ENCODE data around the gene SYNGR3. TPM values are rescaled to one million over a fixed set of nuclear protein-coding genes. Genes with fewer than 3 reads are reported as not detected.

Gene SYNGR3
- total RNA-seq, 6 donors from 2014 or later = 0.15 to 1.4 (median 0.34) TPM; not detected in 2

- TF ChIP-seq EP300 (IDR thresholded peaks at IDR 0.05) (no peak), POLR2AphosphoS5 (IDR thresholded peaks at IDR 0.05) (no peak), CTCF (IDR thresholded peaks at IDR 0.05) (no peak), POLR2A (IDR thresholded peaks at IDR 0.05) (no peak)
- DNase-seq (peak in 1 of 2 donors; percentile 79), ATAC-seq (ENCODE audit: low FRiP score in 2 of 2) (no peak)
- Histone ChIP-seq H3K4me3 (no peak overlapping the region), H3K4me1 (peaks cover 33 to 44% (median 38%) of the 10 kb centered on the region in 4 donors), H3K27me3 (no peaks in the 10 kb centered on the region), H3K27ac (no peak overlapping the region), H3K36me3 (peaks cover 30 to 60% (median 55%) of the 10 kb centered on the region in 4 donors), H3K9me3 (no peaks in the 10 kb centered on the region)
- 91 to 93% methylated on average over 26 to 45 of the region's 47 CpGs for WGBS, 2 donors
These were observed 12.8 kb downstream of the SYNGR3 start for GRCh38 chr16:2002406-2003230.

GRCh38 chr16:2003231-2003826 is 13.6 kb downstream of the SYNGR3 start:
- no peak for DNase-seq
- TF ChIP-seq CTCF (IDR thresholded peaks at IDR 0.05) (no peak), EP300 (IDR thresholded peaks at IDR 0.05) (no peak), POLR2AphosphoS5 (IDR thresholded peaks at IDR 0.05) (no peak), POLR2A (IDR thresholded peaks at IDR 0.05) (no peak)
- Histone ChIP-seq H3K4me1 (peaks cover 40 to 51% (median 46%) of the 10 kb centered on the region in 4 donors), H3K27me3 (no peaks in the 10 kb centered on the region), H3K4me3 (no peak overlapping the region), H3K27ac (no peak overlapping the region), H3K36me3 (peaks cover 26 to 52% (median 48%) of the 10 kb centered on the region in 4 donors), H3K9me3 (no peaks in the 10 kb centered on the region)
- no peak for ATAC-seq (ENCODE audit: low FRiP score in 2 of 2)
- WGBS, 2 donors = 80 to 94% methylated on average over 2 to 8 of the region's 8 CpGs

- no peak overlapping the region for H3K4me3 ChIP-seq
These were observed 14.3 kb downstream of the SYNGR3 start for GRCh38 chr16:2003827-2004641.

More at GRCh38 chr16:2003827-2004641, 14.3 kb downstream of the SYNGR3 start:
- Histone ChIP-seq H3K27ac (peak overlapping the region in 1 of 4 donors; percentile 2), H3K4me1 (peaks cover 47 to 58% (median 52%) of the 10 kb centered on the region in 4 donors), H3K36me3 (peaks cover 24 to 45% (median 41%) of the 10 kb centered on the region in 4 donors), H3K27me3 (no peaks in the 10 kb centered on the region), H3K9me3 (no peaks in the 10 kb centered on the region)
- TF ChIP-seq POLR2AphosphoS5 (IDR thresholded peaks at IDR 0.05) (no peak), CTCF (IDR thresholded peaks at IDR 0.05) (peak; percentile 92 to 97 (median 96))
- ATAC-seq (ENCODE audit: low FRiP score in 2 of 2) (peak; percentile 88 to 89), DNase-seq (peak; percentile 92 to 96)
- 4 to 76% methylated on average over 5 to 10 of the region's 36 CpGs for WGBS, 2 donors
